ENCODE results near the gene THAP12.
"Not testable (repeated sequence)": the region's sequence is repeated elsewhere in the genome, so short reads cannot be mapped to it uniquely, and the experiment has no call there.

Gene THAP12, protein sequence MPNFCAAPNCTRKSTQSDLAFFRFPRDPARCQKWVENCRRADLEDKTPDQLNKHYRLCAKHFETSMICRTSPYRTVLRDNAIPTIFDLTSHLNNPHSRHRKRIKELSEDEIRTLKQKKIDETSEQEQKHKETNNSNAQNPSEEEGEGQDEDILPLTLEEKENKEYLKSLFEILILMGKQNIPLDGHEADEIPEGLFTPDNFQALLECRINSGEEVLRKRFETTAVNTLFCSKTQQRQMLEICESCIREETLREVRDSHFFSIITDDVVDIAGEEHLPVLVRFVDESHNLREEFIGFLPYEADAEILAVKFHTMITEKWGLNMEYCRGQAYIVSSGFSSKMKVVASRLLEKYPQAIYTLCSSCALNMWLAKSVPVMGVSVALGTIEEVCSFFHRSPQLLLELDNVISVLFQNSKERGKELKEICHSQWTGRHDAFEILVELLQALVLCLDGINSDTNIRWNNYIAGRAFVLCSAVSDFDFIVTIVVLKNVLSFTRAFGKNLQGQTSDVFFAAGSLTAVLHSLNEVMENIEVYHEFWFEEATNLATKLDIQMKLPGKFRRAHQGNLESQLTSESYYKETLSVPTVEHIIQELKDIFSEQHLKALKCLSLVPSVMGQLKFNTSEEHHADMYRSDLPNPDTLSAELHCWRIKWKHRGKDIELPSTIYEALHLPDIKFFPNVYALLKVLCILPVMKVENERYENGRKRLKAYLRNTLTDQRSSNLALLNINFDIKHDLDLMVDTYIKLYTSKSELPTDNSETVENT

DNA sequence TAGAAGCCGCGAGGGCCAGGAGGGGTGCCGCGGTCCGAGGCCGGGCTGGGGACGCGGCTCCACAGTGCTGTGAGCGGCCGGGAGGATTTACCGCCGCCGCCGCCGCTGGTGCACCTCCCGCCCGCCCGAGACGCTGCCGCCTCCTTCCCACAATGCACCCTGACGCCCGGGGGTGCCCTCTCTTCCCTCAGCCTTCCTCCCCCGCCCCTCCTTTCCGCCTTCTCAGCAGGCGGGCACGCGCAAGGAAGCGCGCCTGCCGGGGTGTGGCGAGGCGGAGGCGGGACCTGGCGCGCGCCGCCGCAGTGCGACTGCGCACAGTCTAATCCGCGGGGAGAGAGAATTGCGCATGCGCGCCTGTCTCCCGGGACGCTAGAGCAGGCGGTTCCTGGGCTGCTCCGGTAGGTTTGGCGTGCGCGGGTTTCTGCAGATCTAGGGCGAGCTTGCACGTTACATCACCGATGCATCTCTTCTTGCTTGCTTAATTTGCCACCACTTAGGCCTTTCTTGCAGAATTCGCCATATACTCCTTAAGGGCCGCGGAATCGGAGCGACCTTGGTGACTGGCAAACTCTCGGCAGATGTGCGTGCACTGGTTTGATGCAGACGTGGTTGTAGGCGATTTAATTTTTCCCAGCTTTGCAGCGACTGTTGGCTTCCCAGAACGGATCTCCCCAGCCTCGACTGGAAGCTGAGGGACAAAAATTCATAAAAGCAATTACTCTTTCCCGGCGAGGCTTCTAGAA, at the start of gene THAP12, which contains the start of gene GVQW3:
THAP12 (minus strand) TSS at position 156 of the 743 bp plus-strand sequence. CDS start 296 bp downstream, outside the sequence.
GVQW3 (plus strand) TSS at position 347 of the 743 bp plus-strand sequence. CDS start 506 bp downstream, outside the sequence.
- Mint-ChIP-seq H3K4me3 (peak within 1 kb of the TSS; percentile 97), H3K9me3 (no peaks in the 10 kb centered on the region), H3K4me1 (peaks cover 64% of the 10 kb centered on the region), H3K27ac (peak within 1 kb of the TSS; percentile 95), H3K36me3 (ENCODE audit: low read depth) (no peaks in the 10 kb centered on the region), H3K27me3 (no peaks in the 10 kb centered on the region)
- peak; percentile 90 for ATAC-seq
- peak; percentile 97 for DNase-seq

DNA sequence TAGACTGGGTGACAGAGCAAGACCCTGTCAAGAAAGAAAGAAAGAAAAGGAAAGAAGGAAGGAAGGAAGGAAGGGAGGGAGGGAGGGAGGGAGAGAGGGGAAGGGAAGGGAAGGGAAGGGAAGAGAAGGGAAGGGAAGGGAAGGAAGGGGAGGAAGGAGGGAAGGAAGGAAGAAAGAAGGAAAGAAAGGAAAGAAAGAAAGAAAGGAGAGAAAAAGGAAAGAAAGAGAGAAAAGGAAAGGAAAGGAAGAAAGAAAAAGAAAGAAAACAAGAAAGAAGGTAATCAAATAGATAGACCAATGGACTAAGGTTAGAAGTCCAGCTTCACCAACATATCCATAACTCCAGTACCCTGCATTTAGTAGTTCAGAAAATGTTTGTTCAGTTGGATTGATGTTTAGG, 45.7 kb upstream of the THAP12 start:
- no peak for ATAC-seq
- Mint-ChIP-seq H3K27me3 (peaks cover 5% of the 10 kb centered on the region), H3K4me3 (no peak overlapping the region), H3K36me3 (ENCODE audit: low read depth) (no peaks in the 10 kb centered on the region), H3K27ac (no peak overlapping the region), H3K9me3 (no peaks in the 10 kb centered on the region), H3K4me1 (peaks cover 11% of the 10 kb centered on the region)
- no peak for DNase-seq

DNA sequence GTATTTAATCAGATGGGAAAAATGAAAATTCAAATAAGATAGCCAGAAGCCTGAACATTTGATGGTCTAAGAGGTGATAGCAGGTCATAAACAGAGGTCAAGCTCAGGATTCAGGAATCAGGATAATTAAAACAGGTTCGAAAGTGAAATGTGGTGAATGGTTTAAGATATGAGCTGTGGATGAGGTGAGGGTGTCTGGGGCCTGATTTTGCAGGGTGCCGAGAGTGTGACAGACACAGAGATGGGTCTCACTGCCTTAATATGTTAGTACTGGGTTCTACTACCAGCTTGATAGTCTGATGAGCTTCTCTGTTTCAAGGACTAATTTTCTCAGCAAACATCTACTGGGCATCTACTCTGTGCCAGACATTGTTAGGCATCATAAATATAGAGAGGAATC, 44.0 kb upstream of the THAP12 start:
- Mint-ChIP-seq H3K4me3 (no peak overlapping the region), H3K36me3 (ENCODE audit: low read depth) (no peaks in the 10 kb centered on the region), H3K9me3 (no peaks in the 10 kb centered on the region), H3K4me1 (peaks cover 11% of the 10 kb centered on the region), H3K27me3 (peaks cover 5% of the 10 kb centered on the region), H3K27ac (no peak overlapping the region)
- ATAC-seq, result no peak
- DNase-seq, result no peak

DNA sequence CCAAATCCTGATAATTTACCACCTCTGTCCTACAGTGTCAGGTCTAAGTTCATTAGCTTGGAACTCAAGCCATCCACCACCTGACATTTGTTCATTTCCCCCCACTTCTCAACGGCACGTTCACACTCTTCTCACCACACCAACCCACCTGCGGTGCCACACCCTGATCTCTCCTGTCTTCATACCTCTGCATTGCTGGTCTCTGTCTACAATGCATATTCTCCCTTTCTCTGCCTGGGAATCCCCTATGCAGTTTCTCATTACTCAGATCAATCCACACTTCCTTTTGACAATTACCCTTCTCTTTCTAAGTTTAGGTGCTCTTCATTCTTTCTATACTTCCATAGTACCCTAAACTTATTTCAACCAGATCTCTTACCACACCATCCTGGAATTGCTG, 43.4 kb upstream of the THAP12 start:
- peak; percentile 86 for ATAC-seq
- no peak overlapping the region for H3K27ac Mint-ChIP-seq
- peaks cover 11% of the 10 kb centered on the region for H3K4me1 Mint-ChIP-seq
- H3K27me3 Mint-ChIP-seq, result peaks cover 5% of the 10 kb centered on the region
- DNase-seq, result no peak
- H3K9me3 Mint-ChIP-seq, result no peaks in the 10 kb centered on the region
- H3K36me3 Mint-ChIP-seq (ENCODE audit: low read depth), result no peaks in the 10 kb centered on the region
- H3K4me3 Mint-ChIP-seq, result no peak overlapping the region

DNA sequence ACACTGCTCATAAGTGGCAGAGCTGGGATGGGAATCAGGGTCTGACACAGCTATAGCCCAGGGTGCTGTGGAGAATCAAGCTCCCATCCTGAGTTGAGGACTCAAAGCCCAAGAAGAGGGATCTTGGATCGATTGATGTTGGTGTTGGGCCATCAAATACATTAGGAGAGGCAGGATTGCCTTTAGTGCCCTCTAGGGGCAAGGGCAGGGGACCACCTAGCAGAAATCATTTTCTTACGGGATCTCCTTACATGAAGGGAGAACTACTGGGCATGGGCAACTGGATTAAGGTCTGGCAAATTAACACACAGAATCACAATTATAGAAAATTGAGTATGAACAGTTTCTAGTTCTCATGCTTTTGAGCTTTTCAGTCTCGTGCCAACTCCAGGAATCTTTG, 39.0 kb upstream of the THAP12 start:
- ATAC-seq (no peak), DNase-seq (no peak)
- H3K36me3 Mint-ChIP-seq (ENCODE audit: low read depth), result no peaks in the 10 kb centered on the region
- no peak overlapping the region for H3K4me3 Mint-ChIP-seq
- H3K4me1 Mint-ChIP-seq, result peaks cover 9% of the 10 kb centered on the region
- no peak overlapping the region for H3K27ac Mint-ChIP-seq
- no peaks in the 10 kb centered on the region for H3K9me3 Mint-ChIP-seq
- H3K27me3 Mint-ChIP-seq, result peaks cover 10% of the 10 kb centered on the region

DNA sequence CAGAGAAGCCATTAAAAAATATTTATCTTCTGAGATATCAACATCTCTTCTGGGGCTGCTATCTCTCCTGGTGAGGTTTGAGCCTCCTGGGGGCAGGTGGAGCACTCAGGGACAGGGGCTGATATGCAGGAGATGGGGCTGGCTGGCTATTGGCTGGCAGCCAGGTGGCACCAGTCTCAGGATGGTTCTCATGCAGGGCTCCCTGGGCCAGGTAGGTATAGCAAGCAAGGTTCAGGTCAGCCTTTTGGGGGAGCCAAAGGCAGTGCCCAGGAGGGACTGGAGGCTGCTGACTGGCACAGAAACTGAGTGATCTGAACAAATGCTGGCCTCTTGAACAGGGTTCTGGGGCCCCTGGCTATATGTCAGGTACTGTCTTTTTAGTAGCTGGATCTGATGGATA, 34.1 kb upstream of the THAP12 start:
- Mint-ChIP-seq H3K36me3 (ENCODE audit: low read depth) (no peaks in the 10 kb centered on the region), H3K4me3 (no peak overlapping the region), H3K4me1 (no peaks in the 10 kb centered on the region), H3K27ac (no peak overlapping the region), H3K27me3 (peaks cover 12% of the 10 kb centered on the region), H3K9me3 (no peaks in the 10 kb centered on the region)
- DNase-seq, result no peak
- no peak for ATAC-seq

DNA sequence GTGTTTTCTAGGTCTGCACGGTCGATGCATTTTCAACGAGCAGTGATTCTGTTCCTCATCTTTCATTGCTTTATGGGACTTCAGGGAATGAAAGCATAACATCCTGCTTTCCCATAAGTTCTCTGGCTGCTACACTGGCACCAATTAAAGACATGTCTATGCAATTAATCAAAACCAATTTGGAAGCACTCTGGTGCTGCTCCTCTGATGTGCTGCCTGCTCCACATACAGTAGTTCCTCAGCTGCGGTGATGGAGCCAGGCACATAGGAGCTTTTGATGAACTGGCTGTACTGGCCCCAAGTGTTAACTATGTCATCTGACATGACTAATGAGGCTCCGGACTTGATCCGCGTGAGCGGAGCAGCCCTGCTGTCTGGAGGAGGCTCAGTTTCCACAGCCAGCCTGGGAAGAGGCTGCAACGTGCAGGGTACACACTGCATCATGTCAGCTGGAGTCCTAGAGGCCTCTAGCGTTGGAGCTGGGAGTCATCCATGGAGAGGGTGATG, 30.0 kb upstream of the THAP12 start:
- no peak for ATAC-seq
- Mint-ChIP-seq H3K27me3 (peaks cover 5% of the 10 kb centered on the region), H3K36me3 (ENCODE audit: low read depth) (no peaks in the 10 kb centered on the region), H3K9me3 (no peaks in the 10 kb centered on the region), H3K4me3 (no peak overlapping the region), H3K4me1 (peaks cover 2% of the 10 kb centered on the region), H3K27ac (no peak overlapping the region)
- DNase-seq, result no peak

DNA sequence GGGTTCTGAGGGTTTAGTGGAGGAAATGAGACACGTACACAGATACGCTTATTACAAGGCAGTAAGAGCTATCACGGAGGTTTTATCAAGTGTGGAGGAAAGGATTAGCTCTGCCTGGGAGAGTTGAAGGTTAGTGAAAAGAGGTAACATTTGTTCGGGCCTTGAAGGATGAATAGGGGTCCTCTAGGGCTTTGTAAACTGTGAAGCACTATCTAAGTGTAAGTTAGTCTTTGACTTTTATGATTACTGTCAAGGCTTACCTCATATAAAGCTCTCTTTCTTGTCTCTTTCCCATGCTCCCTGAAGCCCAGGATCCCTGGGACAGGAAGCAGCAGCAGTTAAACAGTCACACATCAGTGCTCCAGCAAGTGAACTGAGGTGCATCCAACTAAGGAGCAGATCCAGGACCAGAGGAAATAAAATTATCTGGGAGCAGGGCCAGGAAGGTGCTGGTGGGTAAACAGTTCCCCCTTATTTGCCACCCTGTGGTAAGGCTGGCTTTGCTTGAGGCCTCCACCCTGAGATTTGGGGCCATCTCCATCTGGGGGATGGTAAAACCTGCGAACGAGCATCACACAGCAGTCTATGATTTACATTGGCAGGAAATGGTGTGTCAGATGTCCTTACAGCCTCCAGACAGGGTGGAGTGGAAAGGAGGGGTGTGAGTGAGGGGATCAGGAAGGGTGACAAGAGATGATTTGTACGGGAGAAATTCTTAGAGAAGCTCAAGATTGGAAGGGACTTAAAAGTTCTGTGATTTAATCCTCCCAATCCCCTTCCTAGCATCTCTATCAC, 27.4 kb upstream of the THAP12 start:
- Mint-ChIP-seq H3K9me3 (no peaks in the 10 kb centered on the region), H3K36me3 (ENCODE audit: low read depth) (no peaks in the 10 kb centered on the region), H3K4me3 (no peak overlapping the region), H3K4me1 (peaks cover 2% of the 10 kb centered on the region), H3K27ac (no peak overlapping the region), H3K27me3 (no peaks in the 10 kb centered on the region)
- ATAC-seq (no peak), DNase-seq (no peak)

DNA sequence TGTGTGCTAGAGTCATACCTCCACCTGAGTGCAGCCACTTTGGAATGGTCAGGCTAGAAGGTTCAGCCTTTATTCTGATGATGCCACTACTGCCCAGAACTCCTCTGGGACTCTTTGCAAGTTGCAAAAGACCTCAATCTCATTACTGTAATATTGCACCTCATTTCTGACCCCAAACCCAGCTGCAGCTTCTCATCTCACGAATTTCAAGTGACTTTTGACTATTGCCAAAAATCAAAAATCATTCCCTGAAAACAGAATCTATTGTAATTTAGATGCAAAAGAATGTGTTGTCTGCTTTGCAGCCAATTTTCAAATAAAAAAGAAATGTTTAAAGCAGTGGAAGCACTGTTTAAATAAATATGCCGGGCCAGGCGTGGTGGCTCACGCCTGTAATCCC, 25.4 kb upstream of the THAP12 start:
- Mint-ChIP-seq H3K9me3 (no peaks in the 10 kb centered on the region), H3K4me1 (peaks cover 2% of the 10 kb centered on the region), H3K36me3 (ENCODE audit: low read depth) (no peaks in the 10 kb centered on the region), H3K27me3 (no peaks in the 10 kb centered on the region), H3K27ac (no peak overlapping the region), H3K4me3 (no peak overlapping the region)
- DNase-seq (no peak), ATAC-seq (no peak)

DNA sequence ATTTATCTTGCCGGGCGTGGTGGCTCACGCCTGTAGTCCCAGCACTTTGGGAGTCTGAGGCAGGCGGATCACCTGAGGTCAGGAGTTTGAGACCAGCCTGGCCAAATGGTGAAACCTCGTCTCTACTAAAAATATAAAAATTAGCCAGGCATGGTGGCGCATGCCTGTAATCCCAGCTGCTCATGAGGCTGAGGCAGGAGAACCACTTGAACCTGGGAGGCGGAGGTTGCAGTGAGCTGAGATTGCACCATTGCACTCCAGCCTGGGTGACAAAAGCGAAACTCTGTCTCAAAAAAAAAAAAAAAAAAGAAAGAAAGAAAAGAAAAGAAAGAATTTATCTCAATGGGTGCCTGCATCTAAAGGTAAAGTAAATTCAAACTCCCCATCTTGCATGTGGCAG, 20.6 kb upstream of the THAP12 start:
- not testable (repeated sequence) for ATAC-seq; H3K36me3 Mint-ChIP-seq (ENCODE audit: low read depth); DNase-seq; H3K9me3 Mint-ChIP-seq; H3K27ac Mint-ChIP-seq; H3K4me1 Mint-ChIP-seq; H3K4me3 Mint-ChIP-seq; H3K27me3 Mint-ChIP-seq

DNA sequence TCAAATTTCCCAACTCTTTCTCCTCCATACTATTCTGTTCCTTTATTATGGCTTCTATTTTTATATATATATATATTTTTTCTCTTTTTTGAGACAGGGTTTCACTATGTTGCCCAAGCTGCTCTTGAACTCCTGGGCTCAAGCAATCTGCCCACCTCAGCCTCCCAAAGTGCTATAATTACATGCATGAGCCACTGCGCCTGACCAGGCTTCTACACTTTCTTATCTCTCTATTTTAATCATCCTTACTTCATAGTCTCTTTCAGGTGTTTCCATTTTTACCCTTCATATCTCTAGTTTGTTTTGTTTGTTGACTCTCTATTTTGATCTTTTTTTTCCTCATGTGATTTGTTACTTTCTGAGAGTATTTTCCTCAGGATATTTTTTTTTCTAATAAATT, 20.0 kb upstream of the THAP12 start:
- DNase-seq, result no peak
- H3K4me3 Mint-ChIP-seq, result no peak overlapping the region
- H3K36me3 Mint-ChIP-seq (ENCODE audit: low read depth), result no peaks in the 10 kb centered on the region
- no peaks in the 10 kb centered on the region for H3K27me3 Mint-ChIP-seq
- H3K27ac Mint-ChIP-seq, result no peak overlapping the region
- no peaks in the 10 kb centered on the region for H3K9me3 Mint-ChIP-seq
- H3K4me1 Mint-ChIP-seq, result no peaks in the 10 kb centered on the region
- ATAC-seq, result no peak

DNA sequence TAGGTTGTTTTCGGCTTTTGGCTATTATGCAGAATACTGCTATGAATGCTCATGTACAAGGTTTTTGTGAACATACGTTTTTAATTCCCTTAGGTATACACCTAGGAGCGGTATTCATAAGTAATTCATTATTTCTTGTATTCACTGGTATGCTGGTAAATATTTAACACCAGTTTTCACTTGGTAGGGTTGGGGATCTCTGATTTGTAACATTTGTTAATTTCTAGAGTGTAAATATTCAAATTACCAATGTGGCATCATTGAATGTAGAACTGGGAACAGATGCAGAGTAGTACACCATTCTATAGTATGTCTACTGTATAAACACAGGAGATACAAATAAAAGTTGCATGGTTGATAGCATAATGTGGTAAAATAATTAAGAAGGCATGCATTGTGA, 16.5 kb upstream of the THAP12 start:
- H3K27me3 Mint-ChIP-seq, result no peaks in the 10 kb centered on the region
- H3K4me1 Mint-ChIP-seq, result no peaks in the 10 kb centered on the region
- DNase-seq (no peak), ATAC-seq (no peak)
- no peaks in the 10 kb centered on the region for H3K9me3 Mint-ChIP-seq
- H3K36me3 Mint-ChIP-seq (ENCODE audit: low read depth), result no peaks in the 10 kb centered on the region
- no peak overlapping the region for H3K4me3 Mint-ChIP-seq
- H3K27ac Mint-ChIP-seq, result no peak overlapping the region

DNA sequence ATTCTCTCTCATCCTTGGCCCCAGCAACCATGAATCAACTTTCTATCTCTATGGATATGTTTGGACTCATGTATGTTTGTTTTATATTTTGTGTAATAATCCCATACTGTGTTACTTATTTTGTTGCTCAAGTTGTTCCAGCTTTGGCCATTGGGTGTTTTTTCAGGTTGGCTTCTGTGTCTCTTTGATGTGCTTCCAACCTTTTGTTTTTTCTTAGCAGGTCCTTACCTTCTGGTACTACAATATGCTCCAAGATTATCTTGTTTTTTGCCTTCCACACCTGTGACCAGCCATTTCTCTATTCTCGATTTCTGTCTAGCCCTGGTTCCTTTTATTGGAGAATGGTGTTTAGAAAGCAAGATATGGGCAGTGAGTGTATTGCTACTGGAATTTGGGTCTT, 14.4 kb upstream of the THAP12 start:
- H3K27me3 Mint-ChIP-seq, result no peaks in the 10 kb centered on the region
- ATAC-seq (no peak), DNase-seq (no peak)
- no peak overlapping the region for H3K27ac Mint-ChIP-seq
- H3K4me1 Mint-ChIP-seq, result no peaks in the 10 kb centered on the region
- H3K9me3 Mint-ChIP-seq, result no peaks in the 10 kb centered on the region
- no peaks in the 10 kb centered on the region for H3K36me3 Mint-ChIP-seq (ENCODE audit: low read depth)
- no peak overlapping the region for H3K4me3 Mint-ChIP-seq

DNA sequence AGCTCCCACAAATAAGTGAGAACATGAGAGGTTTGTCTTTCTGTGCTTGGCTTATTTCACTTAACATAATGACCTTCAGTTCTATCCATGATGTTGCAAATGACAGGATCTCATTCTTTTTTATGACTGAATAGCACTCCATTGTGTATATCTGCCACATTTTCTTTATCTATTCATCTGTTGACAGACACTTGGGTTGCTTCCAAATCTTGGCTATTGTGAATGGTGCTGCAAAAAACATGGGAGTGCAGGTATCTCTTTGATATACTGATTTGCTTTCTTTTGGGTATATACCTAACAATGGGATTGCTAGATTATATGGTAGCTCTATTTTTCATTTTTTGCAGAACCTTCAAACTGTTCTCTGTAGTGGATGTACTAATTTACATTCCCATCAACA, 13.5 kb upstream of the THAP12 start:
- no peaks in the 10 kb centered on the region for H3K27me3 Mint-ChIP-seq
- no peak overlapping the region for H3K4me3 Mint-ChIP-seq
- ATAC-seq (no peak), DNase-seq (no peak)
- no peak overlapping the region for H3K27ac Mint-ChIP-seq
- no peaks in the 10 kb centered on the region for H3K9me3 Mint-ChIP-seq
- no peaks in the 10 kb centered on the region for H3K36me3 Mint-ChIP-seq (ENCODE audit: low read depth)
- H3K4me1 Mint-ChIP-seq, result no peaks in the 10 kb centered on the region

All from activated naive CD8-positive, alpha-beta T cell treated with anti-CD3 and anti-CD28 coated beads, Interleukin-2, amount 50 U/mL, for 24 hours (primary cell).